ACHN (cell line): ENCODE results near the gene IPCEF1.
"Not testable (repeated sequence)": the region's sequence is repeated elsewhere in the genome, so short reads cannot be mapped to it uniquely, and the experiment has no call there.

Source experiments
- DNase-seq: peaks from one replicate; pipeline ENCODE4 v3.0.0-alpha.2; 2015
- in situ Hi-C: cut with HindIII; loops from 2 replicates; pipeline ENCODE4 v1.10.0; 2017; ENCODE audit warnings: low sequenced_read_pairs, low pct_ligation_motif_present, low pct_unique_long_range_greater_than_20kb

The IPCEF1 gene

DNA sequence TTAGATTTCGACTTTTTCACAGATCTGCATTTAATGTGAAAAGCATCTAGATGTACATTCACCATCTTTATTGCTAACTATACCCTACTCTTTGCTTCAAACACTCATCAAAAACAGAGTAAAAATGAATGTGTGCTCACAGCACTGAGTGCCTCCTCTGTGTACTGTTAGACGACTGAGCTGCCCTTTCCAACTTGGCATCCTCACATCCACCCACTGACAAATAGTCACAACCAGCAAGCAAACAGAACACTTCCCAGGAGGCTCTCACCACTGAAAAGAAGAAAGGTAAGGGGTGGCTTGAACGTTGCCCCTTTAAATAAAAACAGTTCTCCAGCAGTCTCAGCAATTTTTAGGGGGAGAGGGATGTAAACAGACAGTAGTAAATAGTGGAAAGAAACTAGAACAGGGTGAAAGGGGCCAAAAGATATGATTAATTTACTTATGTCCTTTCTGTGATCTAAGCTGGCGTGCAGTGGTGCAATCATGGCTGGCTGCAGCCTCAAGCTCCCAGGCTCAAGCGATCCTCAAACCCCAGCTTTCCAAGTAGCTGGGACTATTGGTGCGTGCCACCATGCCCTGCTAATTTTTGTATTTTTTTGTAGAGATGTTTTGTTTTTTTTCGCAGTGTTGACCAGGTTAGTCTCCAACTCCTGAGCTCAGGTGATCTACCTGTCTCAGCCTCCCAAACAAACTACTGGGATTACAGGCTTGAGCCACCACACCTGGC is 48.7 kb downstream of the IPCEF1 start:
- in situ Hi-C loops, result no loop called here
- no peak for DNase-seq

- DNase-seq, in situ Hi-C loops: not testable (repeated sequence)
Observed at GRCh38 chr6:154307147-154307546, 49.5 kb downstream of the IPCEF1 start.

DNA sequence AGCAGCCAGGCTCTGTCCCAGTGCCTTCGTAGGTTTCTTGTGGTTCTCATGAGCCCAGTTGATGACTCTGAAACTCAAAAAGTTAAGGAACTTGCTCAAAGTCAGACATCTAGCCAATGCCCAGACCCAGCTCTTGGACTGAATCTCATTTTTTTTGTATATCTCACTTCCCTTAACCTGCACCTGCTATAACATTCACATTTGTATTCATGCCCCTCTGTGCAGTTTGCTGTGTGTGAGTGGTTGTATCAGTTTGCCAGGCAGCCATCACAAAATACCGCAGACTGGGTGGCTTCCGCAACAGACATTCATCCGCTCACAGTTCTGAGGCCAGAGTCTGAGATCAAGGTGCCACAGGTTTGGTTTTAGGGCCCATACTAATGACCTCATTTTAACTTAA is 49.9 kb downstream of the IPCEF1 start:
- in situ Hi-C loops, result no loop called here
- no peak for DNase-seq

DNA sequence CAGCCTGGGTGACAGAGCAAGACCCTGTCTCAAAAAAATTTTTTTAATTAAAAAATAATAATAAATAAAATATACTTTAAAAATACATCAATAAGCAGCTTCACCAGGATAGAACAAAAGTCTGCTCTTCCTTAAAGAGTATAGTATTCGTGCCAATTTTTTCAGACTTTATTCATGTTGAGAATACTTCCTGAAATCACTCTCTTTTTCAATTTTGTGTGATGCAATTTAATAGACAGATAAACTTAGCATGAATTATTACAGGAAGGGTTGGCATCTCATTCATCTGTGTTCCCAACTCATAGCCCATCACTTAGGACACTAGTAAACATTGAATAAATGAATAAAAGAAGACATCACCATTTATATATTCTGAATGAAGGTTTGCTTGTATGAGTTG is 52.4 kb downstream of the IPCEF1 start:
- in situ Hi-C loops, result no loop called here
- DNase-seq, result no peak

- peak; percentile 52 for DNase-seq
- in situ Hi-C loops, result not testable (repeated sequence)
Observed at GRCh38 chr6:154303642-154304041, 53.0 kb downstream of the IPCEF1 start.

DNA sequence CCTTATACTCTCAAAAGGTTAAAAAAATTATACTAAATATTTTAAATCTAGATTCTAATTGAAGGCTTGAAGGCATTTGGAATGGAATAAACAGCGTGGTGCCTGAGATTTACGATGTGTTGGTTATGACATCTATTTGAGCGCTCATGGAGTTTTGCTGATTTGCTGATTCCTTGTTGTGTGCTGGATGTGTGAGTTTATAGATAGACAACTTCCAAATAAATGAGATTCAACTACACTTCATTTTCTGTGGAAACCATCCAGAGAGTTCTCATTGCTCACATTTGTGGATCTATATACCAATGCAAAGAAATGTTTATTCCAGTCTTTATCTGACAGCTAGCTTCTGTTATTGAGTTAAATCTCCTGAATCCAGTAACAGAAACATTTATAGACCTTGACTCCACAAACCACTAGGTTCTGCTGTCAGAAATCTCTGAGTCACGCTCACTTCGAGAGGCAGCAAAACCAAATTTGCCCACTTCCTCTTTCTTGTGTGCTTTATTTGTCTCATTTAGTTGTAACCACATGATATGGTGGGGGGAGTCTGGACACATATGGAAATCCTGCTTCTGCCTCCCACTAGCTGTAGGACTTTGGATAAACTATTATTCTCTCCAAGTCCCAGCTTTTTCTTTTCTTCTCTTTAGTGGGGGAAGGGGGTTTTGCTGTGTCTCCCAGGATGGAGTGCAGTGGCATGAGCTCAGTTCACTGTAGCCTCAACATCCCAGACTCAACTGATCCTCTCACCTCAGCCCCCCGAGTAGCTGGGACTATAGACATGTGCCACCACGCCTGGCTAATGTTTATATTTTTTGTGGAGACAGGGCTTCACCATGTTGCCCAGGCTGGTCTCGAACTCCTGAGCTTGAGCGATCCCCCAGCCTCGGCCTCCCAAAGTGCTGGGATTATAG is 54.5 kb downstream of the IPCEF1 start:
- in situ Hi-C loops, result no loop called here
- peak; percentile 62 for DNase-seq

DNA sequence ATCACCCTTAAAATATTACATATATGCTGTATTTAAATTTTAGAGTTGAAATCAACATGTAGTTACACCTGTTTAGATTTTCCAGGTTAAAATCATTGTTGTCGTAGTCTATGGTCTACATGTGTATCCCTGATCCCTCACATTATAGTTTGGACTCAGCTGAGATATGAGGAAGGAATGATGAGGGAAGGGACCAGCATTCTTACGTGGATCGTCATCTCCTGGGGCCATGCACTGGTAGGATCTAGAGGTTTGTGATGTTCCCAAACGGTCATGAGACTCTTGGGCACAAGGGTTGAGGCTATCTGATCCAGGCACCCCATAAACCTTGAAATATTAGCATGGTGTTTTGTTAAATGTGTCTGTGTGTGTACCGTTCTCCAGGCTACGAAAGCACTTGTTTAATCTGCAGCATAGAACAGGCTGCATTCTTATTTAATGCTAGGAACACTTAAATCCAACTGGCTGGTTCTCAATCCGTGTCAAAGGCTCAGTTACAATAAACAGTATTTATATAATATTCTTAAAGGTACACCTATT is 55.4 kb downstream of the IPCEF1 start:
- in situ Hi-C loops, result no loop called here
- DNase-seq, result no peak

DNA sequence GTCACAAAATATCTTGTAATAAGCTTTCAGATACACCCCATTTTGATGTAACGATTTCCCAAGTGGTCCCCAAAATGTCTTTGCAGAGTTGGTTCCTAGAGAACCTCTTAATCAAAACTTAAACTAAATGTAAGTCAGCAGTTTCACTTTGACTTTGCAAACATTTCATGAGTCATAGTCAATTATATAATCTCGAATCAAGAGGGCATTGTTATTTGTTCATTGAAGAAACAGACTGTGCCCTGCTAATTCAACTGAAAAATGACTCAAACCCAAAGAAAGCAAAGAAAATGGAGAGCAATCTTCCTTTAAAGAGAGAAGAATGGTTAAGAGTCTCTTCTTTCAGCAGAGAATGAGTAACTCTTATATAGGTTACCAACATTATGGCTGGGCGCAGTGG is 58.3 kb downstream of the IPCEF1 start:
- in situ Hi-C loops, result no loop called here
- DNase-seq, result no peak

DNA sequence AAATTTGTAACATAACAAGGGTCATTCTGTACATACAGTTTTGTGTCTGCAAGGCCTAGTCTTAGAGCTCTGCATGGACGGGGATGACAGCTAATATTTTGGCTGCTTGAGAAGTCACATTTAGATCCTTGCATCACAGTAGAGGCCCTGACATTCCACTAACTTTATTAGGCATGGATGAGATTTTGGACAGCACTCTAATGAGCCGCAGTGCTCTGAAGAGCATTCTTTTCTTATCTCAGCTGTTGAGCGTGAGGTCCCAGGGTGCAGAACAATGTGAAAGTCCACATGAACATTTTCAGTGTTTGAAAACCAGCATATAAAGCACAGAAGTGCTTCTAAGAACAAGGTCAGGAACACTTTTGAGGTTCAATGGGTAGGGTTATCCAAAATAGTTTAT is 58.9 kb downstream of the IPCEF1 start:
- in situ Hi-C loops, result no loop called here
- DNase-seq, result no peak

- in situ Hi-C loops, result no loop called here
- DNase-seq, result no peak
Observed at GRCh38 chr6:154297210-154297609, 59.4 kb downstream of the IPCEF1 start.

- DNase-seq, result no peak
- in situ Hi-C loops, result no loop called here
Observed at GRCh38 chr6:154295733-154296132, 60.9 kb downstream of the IPCEF1 start.

GRCh38 chr6:154292855-154293519 is 63.6 kb downstream of the IPCEF1 start:
- in situ Hi-C loops, result no loop called here
- peak; percentile 59 for DNase-seq

DNA sequence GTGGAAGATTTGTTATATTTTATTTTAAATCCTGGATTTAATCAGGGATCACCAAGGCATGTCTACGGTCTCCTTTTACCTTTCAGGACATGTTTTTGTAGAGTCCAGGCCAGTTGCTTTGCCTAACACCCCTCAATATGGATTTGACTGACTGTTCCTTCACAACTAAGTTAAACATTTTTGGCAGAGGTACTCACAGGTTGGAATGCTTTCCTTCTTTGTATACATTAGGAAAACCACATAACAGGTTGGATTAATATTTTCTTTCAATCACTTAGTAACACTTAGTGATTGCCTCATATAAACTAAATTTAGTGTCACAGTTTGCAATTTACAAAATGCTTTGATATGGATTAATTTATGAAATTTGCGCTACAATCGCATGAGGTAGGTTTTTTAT is 64.5 kb downstream of the IPCEF1 start:
- in situ Hi-C loops, result no loop called here
- DNase-seq, result no peak

DNA sequence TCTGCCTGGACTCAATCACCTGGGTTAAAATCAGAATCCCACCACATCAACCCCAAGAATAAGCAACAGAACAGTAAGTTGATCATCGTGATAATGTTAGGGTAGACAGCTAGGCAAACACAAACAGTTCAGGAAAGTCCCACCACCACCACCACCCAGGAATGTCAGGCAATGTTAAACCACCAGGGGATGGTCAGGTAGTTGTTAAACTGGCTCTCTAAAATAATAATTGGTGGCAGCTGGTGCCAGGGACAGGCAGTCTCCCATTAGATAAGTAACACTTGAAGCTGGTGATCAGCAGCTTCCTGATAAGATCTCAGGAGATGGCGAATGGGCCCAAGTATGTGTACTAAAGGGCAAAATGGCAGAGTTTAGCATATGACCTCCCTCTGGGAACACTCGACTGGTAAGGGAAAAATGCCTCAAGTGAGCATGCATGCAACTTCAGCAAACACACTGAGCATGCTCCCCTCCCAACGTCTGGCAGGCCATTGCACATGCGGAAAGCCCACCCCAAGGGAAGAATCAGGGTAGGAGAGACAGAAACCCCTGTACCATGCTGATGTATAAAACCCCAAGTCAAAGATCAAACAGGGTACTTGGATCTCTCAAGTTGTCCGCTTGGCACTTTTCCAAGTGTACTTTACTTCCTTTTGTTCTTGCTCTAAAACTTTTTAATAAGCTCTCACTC is 66.6 kb downstream of the IPCEF1 start:
- in situ Hi-C loops, result no loop called here
- no peak for DNase-seq

DNA sequence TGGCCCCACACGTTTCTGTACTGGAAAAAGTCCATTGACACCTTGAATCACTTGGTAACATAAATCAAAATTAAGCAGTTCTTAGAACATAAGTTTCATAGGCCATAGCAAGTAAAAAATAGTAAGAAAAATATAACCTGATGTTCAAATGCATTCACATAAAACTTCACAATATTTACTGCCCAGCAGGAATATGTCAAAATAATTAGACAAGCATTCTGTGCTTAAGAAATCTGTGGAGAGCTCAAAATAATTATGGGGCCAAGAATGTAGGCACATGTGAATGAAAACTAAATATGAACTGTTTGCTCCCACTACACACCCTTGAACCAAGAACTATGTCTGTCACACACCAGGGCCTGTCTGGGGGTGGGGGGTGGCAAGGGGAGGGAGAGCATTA is 70.8 kb downstream of the IPCEF1 start:
- DNase-seq, result no peak
- in situ Hi-C loops, result no loop called here

- no peak for DNase-seq
- in situ Hi-C loops, result no loop called here
Observed at GRCh38 chr6:154284313-154284853, 72.2 kb downstream of the IPCEF1 start.

GRCh38 chr6:154280521-154280920 is 76.1 kb downstream of the IPCEF1 start:
- DNase-seq, result no peak
- in situ Hi-C loops, result no loop called here

- in situ Hi-C loops, result no loop called here
- DNase-seq, result no peak
Observed at GRCh38 chr6:154277629-154278017, 79.0 kb downstream of the IPCEF1 start.
